Measurements from ENCODE around the gene OAF. TPM values are rescaled to one million over a fixed set of nuclear protein-coding genes. Genes with fewer than 3 reads are reported as not detected.
"Not testable (repeated sequence)": the region's sequence is repeated elsewhere in the genome, so short reads cannot be mapped to it uniquely, and the experiment has no call there.

OAF gene
- total RNA-seq, 1 experiment from 2014 or later = 105 TPM

- DNase-seq (ENCODE audit: low read depth) = no peak
These were observed 59.6 kb downstream of the OAF start for GRCh38 chr11:120270386-120270785.

- no peak for DNase-seq (ENCODE audit: low read depth)
These were observed 60.8 kb downstream of the OAF start for GRCh38 chr11:120271672-120272071.

GRCh38 chr11:120272303-120272702 lies 61.5 kb downstream of the OAF start:
- peak; percentile 87 for DNase-seq (ENCODE audit: low read depth)

- peak; percentile 32 for DNase-seq (ENCODE audit: low read depth)
These were observed 62.6 kb downstream of the OAF start for GRCh38 chr11:120273432-120273831.

- not testable (repeated sequence) for DNase-seq (ENCODE audit: low read depth)
These were observed 63.1 kb downstream of the OAF start for GRCh38 chr11:120273956-120274355.

- no peak for DNase-seq (ENCODE audit: low read depth)
These were observed 68.7 kb downstream of the OAF start for GRCh38 chr11:120279502-120279901.

Other genes with a start within 250 kb of the OAF start
- gene TRIM29, start 72.9 kb upstream of the OAF start, total RNA-seq (2014; rRNA removed; shearing (Covaris generic)) = 0.32 and 0.49 TPM in 2 replicates
- gene POU2F3, start 29.1 kb downstream of the OAF start, total RNA-seq (2014; rRNA removed; shearing (Covaris generic)) = 0.02 TPM in 1 of 2 replicates, not detected in the other
- 3.7 and 4.8 TPM in 2 replicates for gene TLCD5, start 114.3 kb downstream of the OAF start, total RNA-seq (2014; rRNA removed; shearing (Covaris generic))
- gene ARHGEF12, start 125.4 kb downstream of the OAF start, total RNA-seq (2014; rRNA removed; shearing (Covaris generic)) = 31.0 and 56.6 TPM in 2 replicates

Measured in M059J (cell line).